Sigmoid colon (tissue), 7 donors: Measurements from ENCODE around the gene CNOT1. TPM values are rescaled to one million over a fixed set of nuclear protein-coding genes. Genes with fewer than 3 reads are reported as not detected.

ENCODE experiments used
- DNase-seq: peaks from one replicate; pipeline ENCODE4 v3.0.0-alpha.2; 2019
- H3K27ac ChIP-seq, 4 donors: fragments of 200-600 bp; sonication (generic); one replicate each; pipeline ENCODE4 v1.5.1; 2016 to 2019; ENCODE audit warnings: mild to moderate bottlenecking in 1 of 4
- H3K27me3 ChIP-seq, 3 donors: fragments of 200-600 bp; sonication (generic); one replicate each; pipeline ENCODE4 v1.5.1; 2019; ENCODE audit warnings: mild to moderate bottlenecking in 1 of 3
- H3K36me3 ChIP-seq, 4 donors: fragments of 200-600 bp; sonication (generic); one replicate each; pipeline ENCODE4 v1.5.1; 2016 to 2019
- H3K4me1 ChIP-seq, 4 donors: fragments of 200-600 bp; sonication (generic); one replicate each; pipeline ENCODE4 v1.5.1; 2017 to 2019
- H3K4me3 ChIP-seq, 4 donors: fragments of 200-600 bp; sonication (generic); one replicate each; pipeline ENCODE4 v1.5.1; 2017 to 2019; ENCODE audit warnings: mild to moderate bottlenecking in 2 of 4, moderate library complexity in 1 of 4
- H3K9me3 ChIP-seq, 4 donors: fragments of 200-600 bp in 3 of 4; sonication (generic) in 3 of 4; one replicate each; pipeline versions ENCODE4 v1.5.1 to v1.6.1; 2013 to 2019
- CTCF ChIP-seq, 4 experiments: fragments of 450-650 bp in 3 of 4; fragments of 200-600 bp in 1 of 4; IDR thresholded peaks; one replicate each; pipeline ENCODE4 v1.5.1; 2016 to 2019; ENCODE audit warnings: antibody characterized with exemption in 4 of 4, mild to moderate bottlenecking in 3 of 4, moderate library complexity in 2 of 4
- EP300 ChIP-seq, 4 donors: sonication (generic); formaldehyde crosslinking; IDR thresholded peaks; one replicate each; pipeline ENCODE4 v1.6.1; 2017; ENCODE audit warnings: antibody characterized with exemption in 4 of 4
- POLR2A ChIP-seq, 2 donors: fragments of 450-650 bp; IDR thresholded peaks; one replicate each; pipeline ENCODE4 v1.6.1; 2016; ENCODE audit warnings: antibody characterized with exemption in 2 of 2, mild to moderate bottlenecking in 2 of 2, moderate library complexity in 2 of 2
- POLR2AphosphoS5 ChIP-seq, 4 donors: sonication (generic); formaldehyde crosslinking; IDR thresholded peaks; one replicate each; pipeline ENCODE4 v1.6.1; 2017; ENCODE audit warnings: antibody characterized with exemption in 4 of 4
- WGBS, 2 donors: extraction: QIAGEN DNeasy Blood & Tissue Kit; methylation state at CpG; one replicate each; pipeline ENCODE4 v1.1.7; 2013; 5-methylcytosine and 5-hydroxymethylcytosine counted together
- intact Hi-C: fragments of 100-400 bp; cut with DNase I; formaldehyde crosslinking; loops from one replicate; pipeline ENCODE4 v1.15.1; 2023
- polyA plus RNA-seq, 3 donors: library from polyadenylated mRNA; stranded (reverse); fragments of 200-250 nt; gene quantifications; one replicate each; pipeline ENCODE4 v1.2.3, GENCODE V29; 2013
- total RNA-seq, 4 donors: library from RNA; depleted of rRNA; stranded (reverse); fragments of >200 nt; gene quantifications; one replicate each; pipeline ENCODE4 v1.1.0, GENCODE V29; 2016
- donor health status: healthy with polysubstance abuse.
- donor health status: Bipolar disorder and iron deficiency.
- donor health status: healthy.

The CNOT1 gene
- total and polyA plus RNA-seq, 7 donors = 61.3 to 112 (median 79.6) TPM

GRCh38 chr16:58485184-58485887, 144.3 kb downstream of the CNOT1 start:
- no peak for DNase-seq
- intact Hi-C loops = loop anchor here (5.0 kb wide), 1 partner anchor 463 kb away; no protein-coding TSS in a partner anchor
- Histone ChIP-seq H3K27ac (no peak overlapping the region), H3K36me3 (no peaks in the 10 kb centered on the region), H3K27me3 (peaks cover 0 to 5% (median 0%) of the 10 kb centered on the region in 3 donors), H3K4me3 (no peak overlapping the region), H3K4me1 (peaks cover 0 to 9% (median 6%) of the 10 kb centered on the region in 4 donors), H3K9me3 (no peaks in the 10 kb centered on the region)
- no peak for TF ChIP-seq EP300 (IDR thresholded peaks at IDR 0.05)
- no peak for TF ChIP-seq POLR2AphosphoS5 (IDR thresholded peaks at IDR 0.05)
- no peak for TF ChIP-seq CTCF (IDR thresholded peaks at IDR 0.05)
- no peak for TF ChIP-seq POLR2A (IDR thresholded peaks at IDR 0.05)
- 80 to 81% methylated on average over 11 of the region's 11 CpGs for WGBS, 2 donors

- no peaks in the 10 kb centered on the region for H3K9me3 ChIP-seq
- H3K27me3 ChIP-seq = peaks cover 0 to 4% (median 0%) of the 10 kb centered on the region in 3 donors
- no peak overlapping the region for H3K27ac ChIP-seq
- H3K36me3 ChIP-seq = no peaks in the 10 kb centered on the region
- intact Hi-C loops = no loop called here
- DNase-seq = no peak
- H3K4me1 ChIP-seq = no peaks in the 10 kb centered on the region
- WGBS, 2 donors = 76 to 78% methylated on average over 8 of the region's 8 CpGs
- no peak overlapping the region for H3K4me3 ChIP-seq
- no peak for TF ChIP-seq POLR2A (IDR thresholded peaks at IDR 0.05)
- no peak for TF ChIP-seq CTCF (IDR thresholded peaks at IDR 0.05)
- no peak for TF ChIP-seq POLR2AphosphoS5 (IDR thresholded peaks at IDR 0.05)
Measured at GRCh38 chr16:58481931-58482330, 147.7 kb downstream of the CNOT1 start.

- Histone ChIP-seq H3K4me1 (no peaks in the 10 kb centered on the region), H3K9me3 (no peaks in the 10 kb centered on the region), H3K27me3 (no peaks in the 10 kb centered on the region), H3K36me3 (no peaks in the 10 kb centered on the region), H3K27ac (no peak overlapping the region), H3K4me3 (no peak overlapping the region)
- DNase-seq = no peak
- intact Hi-C loops = no loop called here
- WGBS, 2 donors = 93 to 95% methylated on average over 11 of the region's 11 CpGs
- TF ChIP-seq EP300 (IDR thresholded peaks at IDR 0.05) (no peak), POLR2AphosphoS5 (IDR thresholded peaks at IDR 0.05) (no peak), CTCF (IDR thresholded peaks at IDR 0.05) (no peak), POLR2A (IDR thresholded peaks at IDR 0.05) (no peak)
Measured at GRCh38 chr16:58481226-58481869, 148.3 kb downstream of the CNOT1 start.

GRCh38 chr16:58478427-58478826, 151.2 kb downstream of the CNOT1 start:
- DNase-seq = no peak
- intact Hi-C loops = no loop called here
- H3K36me3 ChIP-seq = no peaks in the 10 kb centered on the region
- H3K4me1 ChIP-seq = no peaks in the 10 kb centered on the region
- H3K4me3 ChIP-seq = no peak overlapping the region
- H3K27me3 ChIP-seq = peaks cover 0 to under 1% (median 0%) of the 10 kb centered on the region in 3 donors
- TF ChIP-seq EP300 (IDR thresholded peaks at IDR 0.05) (no peak), CTCF (IDR thresholded peaks at IDR 0.05) (no peak), POLR2A (IDR thresholded peaks at IDR 0.05) (no peak), POLR2AphosphoS5 (IDR thresholded peaks at IDR 0.05) (no peak)
- no peak overlapping the region for H3K27ac ChIP-seq
- WGBS, 2 donors = 89 to 91% methylated on average over 2 of the region's 2 CpGs
- no peaks in the 10 kb centered on the region for H3K9me3 ChIP-seq
